A673 (cell line): ENCODE measurements around the gene SAT2.

ENCODE experiments used
- EZH2 ChIP-seq: fragments of 200-600 bp; sonication (generic); IDR thresholded peaks from 2 replicates; pipeline ENCODE4 v1.6.1; 2017; ENCODE audit warnings: borderline replicate concordance, low read depth, mild to moderate bottlenecking, mixed read lengths, antibody characterized with exemption, low read length; ENCODE audit not compliant: poor library complexity, severe bottlenecking
- TF ChIP-seq, protein P1 (sequence below): fragments of 300-800, 200-600 bp; sonication (generic); conservative IDR thresholded peaks from 2 replicates; pipeline ENCODE4 v1.5.1; 2017; ENCODE audit warnings: low read depth, mild to moderate bottlenecking, antibody characterized with exemption, low read length, moderate library complexity, mixed read lengths

DNA sequence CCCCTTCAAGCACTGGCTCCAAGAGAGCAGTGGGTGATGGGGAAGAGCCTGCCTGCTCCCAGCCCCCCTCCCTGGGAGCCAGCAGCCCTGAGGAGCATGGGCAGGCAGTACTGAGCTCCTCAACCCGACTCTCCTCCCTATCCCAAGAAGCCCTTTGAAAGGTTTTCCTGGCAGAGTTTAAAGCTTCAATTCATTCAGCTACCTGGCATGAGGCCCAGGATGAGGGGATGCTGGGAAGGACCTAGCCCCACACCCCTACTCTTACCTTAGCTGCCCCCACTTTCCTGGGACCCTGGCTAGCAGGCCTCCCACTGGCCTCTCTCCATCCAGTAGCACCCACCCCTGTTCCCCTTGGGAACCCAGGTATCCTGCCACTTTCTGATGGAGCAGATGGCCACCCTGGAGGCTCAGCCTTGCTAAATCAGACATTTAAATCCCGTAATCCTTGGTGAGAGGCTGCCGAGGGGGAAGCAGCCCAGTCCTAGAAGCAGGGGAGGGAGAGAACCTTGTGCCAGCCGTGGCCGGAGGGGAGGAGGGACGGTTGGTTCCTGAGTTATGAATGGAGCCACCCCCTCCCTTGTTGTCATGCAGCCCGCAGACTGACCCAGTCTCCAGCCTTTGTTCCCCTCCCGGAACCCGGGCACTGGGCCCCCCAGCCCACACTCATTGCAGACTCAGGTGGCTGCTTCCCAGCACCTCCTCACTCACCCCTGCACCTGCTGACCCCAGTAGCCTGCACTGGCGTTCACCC lies 40.2 kb upstream of the SAT2 start:
- no peak for TF ChIP-seq EZH2
- TF ChIP-seq, protein P1, sequence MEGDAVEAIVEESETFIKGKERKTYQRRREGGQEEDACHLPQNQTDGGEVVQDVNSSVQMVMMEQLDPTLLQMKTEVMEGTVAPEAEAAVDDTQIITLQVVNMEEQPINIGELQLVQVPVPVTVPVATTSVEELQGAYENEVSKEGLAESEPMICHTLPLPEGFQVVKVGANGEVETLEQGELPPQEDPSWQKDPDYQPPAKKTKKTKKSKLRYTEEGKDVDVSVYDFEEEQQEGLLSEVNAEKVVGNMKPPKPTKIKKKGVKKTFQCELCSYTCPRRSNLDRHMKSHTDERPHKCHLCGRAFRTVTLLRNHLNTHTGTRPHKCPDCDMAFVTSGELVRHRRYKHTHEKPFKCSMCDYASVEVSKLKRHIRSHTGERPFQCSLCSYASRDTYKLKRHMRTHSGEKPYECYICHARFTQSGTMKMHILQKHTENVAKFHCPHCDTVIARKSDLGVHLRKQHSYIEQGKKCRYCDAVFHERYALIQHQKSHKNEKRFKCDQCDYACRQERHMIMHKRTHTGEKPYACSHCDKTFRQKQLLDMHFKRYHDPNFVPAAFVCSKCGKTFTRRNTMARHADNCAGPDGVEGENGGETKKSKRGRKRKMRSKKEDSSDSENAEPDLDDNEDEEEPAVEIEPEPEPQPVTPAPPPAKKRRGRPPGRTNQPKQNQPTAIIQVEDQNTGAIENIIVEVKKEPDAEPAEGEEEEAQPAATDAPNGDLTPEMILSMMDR, result no peak
